Lower leg skin (tissue), 4 donors: ENCODE results near the gene UGT1A1. TPM values are rescaled to one million over a fixed set of nuclear protein-coding genes. Genes with fewer than 3 reads are reported as not detected.

ENCODE experiments used
- DNase-seq, 2 donors: peaks; one replicate each; pipeline ENCODE4 v3.0.0-alpha.2; 2019; ENCODE audit warnings: low spot score in 2 of 2
- H3K4me3 ChIP-seq: fragments of 200-600 bp; sonication (generic); 2 replicates; pipeline ENCODE4 v1.5.1; 2017; ENCODE audit warnings: mild to moderate bottlenecking, low read depth; ENCODE audit not compliant: poor library complexity, severe bottlenecking
- POLR2A ChIP-seq, 2 donors: fragments of 450-650 bp; IDR thresholded peaks; one replicate each; pipeline ENCODE4 v1.6.1; 2016 to 2017; ENCODE audit warnings: antibody characterized with exemption in 2 of 2, mild to moderate bottlenecking in 1 of 2, moderate library complexity in 1 of 2
- WGBS, 2 donors: methylation state at CpG; one replicate each; pipeline ENCODE4 v1.1.5; 2018; 5-methylcytosine and 5-hydroxymethylcytosine counted together
- intact Hi-C: fragments of 100-400 bp; cut with DNase I; formaldehyde crosslinking; loops from one replicate; pipeline ENCODE4 v1.15.0; 2023; ENCODE audit warnings: low total_unique reads
- total RNA-seq, 4 donors: library from RNA; depleted of rRNA; stranded (reverse); fragments of >200 nt; gene quantifications; one replicate each; pipeline ENCODE4 v1.1.0, GENCODE V29; 2016
- TF ChIP-seq, protein P1 (sequence below), 3 donors: fragments of 450-650 bp; IDR thresholded peaks; one replicate each; pipeline ENCODE4 v1.5.1; 2016; ENCODE audit warnings: antibody characterized with exemption in 3 of 3, mild to moderate bottlenecking in 3 of 3, moderate library complexity in 2 of 3

Gene UGT1A1
- total RNA-seq, 4 donors from 2014 or later, result 0.21 to 0.80 (median 0.36) TPM

DNA sequence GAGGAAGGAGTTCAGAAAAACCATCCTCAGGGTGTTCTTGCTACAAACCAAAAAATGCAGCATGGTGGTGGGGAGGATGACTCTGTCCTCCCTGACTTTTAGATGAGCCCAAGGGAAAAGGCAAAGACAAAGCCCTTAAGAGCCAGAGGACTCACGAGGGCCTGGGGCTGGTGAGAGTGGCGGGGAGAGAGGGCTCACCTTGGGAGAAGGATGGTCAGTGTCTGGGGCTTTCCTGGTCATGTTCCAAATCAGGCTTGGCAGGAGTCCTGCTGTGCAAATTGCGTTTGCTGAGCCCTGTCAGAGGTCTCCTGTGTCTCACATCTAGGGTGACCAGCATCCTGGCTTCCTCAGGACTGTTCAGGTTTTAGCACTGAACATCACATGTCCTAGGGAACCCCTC lies 4.7 kb downstream of the UGT1A1 start:
- H3K4me3 ChIP-seq, result no peak overlapping the region
- intact Hi-C loops, result no loop called here
- 58 to 76% methylated on average over 3 of the region's 3 CpGs for WGBS, 2 donors
- TF ChIP-seq, protein P1, sequence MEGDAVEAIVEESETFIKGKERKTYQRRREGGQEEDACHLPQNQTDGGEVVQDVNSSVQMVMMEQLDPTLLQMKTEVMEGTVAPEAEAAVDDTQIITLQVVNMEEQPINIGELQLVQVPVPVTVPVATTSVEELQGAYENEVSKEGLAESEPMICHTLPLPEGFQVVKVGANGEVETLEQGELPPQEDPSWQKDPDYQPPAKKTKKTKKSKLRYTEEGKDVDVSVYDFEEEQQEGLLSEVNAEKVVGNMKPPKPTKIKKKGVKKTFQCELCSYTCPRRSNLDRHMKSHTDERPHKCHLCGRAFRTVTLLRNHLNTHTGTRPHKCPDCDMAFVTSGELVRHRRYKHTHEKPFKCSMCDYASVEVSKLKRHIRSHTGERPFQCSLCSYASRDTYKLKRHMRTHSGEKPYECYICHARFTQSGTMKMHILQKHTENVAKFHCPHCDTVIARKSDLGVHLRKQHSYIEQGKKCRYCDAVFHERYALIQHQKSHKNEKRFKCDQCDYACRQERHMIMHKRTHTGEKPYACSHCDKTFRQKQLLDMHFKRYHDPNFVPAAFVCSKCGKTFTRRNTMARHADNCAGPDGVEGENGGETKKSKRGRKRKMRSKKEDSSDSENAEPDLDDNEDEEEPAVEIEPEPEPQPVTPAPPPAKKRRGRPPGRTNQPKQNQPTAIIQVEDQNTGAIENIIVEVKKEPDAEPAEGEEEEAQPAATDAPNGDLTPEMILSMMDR (IDR thresholded peaks at IDR 0.05), result no peak
- no peak for TF ChIP-seq POLR2A (IDR thresholded peaks at IDR 0.05)
- no peak for DNase-seq

GRCh38 chr2:233766416-233766815 lies 6.3 kb downstream of the UGT1A1 start:
- H3K4me3 ChIP-seq, result no peak overlapping the region
- no peak for TF ChIP-seq POLR2A (IDR thresholded peaks at IDR 0.05)
- TF ChIP-seq, protein P1 (IDR thresholded peaks at IDR 0.05), result no peak
- 78 to 83% methylated on average over 4 of the region's 4 CpGs for WGBS, 2 donors
- no peak for DNase-seq
- intact Hi-C loops, result no loop called here

DNA sequence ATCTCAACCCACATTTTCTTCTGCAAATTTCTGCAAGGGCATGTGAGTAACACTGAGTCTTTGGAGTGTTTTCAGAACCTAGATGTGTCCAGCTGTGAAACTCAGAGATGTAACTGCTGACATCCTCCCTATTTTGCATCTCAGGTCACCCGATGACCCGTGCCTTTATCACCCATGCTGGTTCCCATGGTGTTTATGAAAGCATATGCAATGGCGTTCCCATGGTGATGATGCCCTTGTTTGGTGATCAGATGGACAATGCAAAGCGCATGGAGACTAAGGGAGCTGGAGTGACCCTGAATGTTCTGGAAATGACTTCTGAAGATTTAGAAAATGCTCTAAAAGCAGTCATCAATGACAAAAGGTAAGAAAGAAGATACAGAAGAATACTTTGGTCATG lies 8.0 kb downstream of the UGT1A1 start:
- no peak for TF ChIP-seq POLR2A (IDR thresholded peaks at IDR 0.05)
- TF ChIP-seq, protein P1 (IDR thresholded peaks at IDR 0.05), result no peak
- no peak for DNase-seq
- H3K4me3 ChIP-seq, result no peak overlapping the region
- intact Hi-C loops, result no loop called here
- WGBS, 2 donors, result 81 to 89% methylated on average over 4 of the region's 4 CpGs

DNA sequence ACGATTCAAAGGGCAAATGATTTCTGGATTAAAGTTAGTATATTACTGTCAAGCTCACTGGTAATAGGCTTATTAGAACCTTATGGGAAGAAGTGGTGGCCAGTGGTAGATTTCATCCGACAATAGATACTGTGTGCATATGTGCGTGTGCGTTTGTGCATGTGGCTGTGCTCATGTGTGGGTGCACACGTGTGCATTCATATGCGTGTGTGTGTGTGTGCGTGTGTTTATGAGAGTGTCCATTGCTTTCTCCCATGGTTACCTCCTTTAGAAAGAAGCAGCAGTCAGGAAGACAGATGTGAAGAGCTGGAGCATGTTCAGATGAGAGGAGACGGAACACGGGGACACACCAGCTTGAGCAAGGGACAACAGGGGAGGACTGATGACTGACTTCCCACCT lies 9.2 kb downstream of the UGT1A1 start:
- H3K4me3 ChIP-seq, result no peak overlapping the region
- intact Hi-C loops, result no loop called here
- TF ChIP-seq, protein P1 (IDR thresholded peaks at IDR 0.05), result no peak
- no peak for TF ChIP-seq POLR2A (IDR thresholded peaks at IDR 0.05)
- no peak for DNase-seq
- WGBS, 2 donors, result 88 to 90% methylated on average over 9 of the region's 9 CpGs

DNA sequence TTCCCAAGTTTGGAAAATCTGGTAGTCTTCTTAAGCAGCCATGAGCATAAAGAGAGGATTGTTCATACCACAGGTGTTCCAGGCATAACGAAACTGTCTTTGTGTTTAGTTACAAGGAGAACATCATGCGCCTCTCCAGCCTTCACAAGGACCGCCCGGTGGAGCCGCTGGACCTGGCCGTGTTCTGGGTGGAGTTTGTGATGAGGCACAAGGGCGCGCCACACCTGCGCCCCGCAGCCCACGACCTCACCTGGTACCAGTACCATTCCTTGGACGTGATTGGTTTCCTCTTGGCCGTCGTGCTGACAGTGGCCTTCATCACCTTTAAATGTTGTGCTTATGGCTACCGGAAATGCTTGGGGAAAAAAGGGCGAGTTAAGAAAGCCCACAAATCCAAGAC lies 12.1 kb downstream of the UGT1A1 start:
- no peak for TF ChIP-seq POLR2A (IDR thresholded peaks at IDR 0.05)
- TF ChIP-seq, protein P1 (IDR thresholded peaks at IDR 0.05), result no peak
- H3K4me3 ChIP-seq, result no peak overlapping the region
- intact Hi-C loops, result no loop called here
- WGBS, 2 donors, result 89% methylated on average over 16 of the region's 16 CpGs
- DNase-seq, result no peak

- DNase-seq, result no peak
- H3K4me3 ChIP-seq, result no peak overlapping the region
- intact Hi-C loops, result no loop called here
- 66 to 69% methylated on average over 5 of the region's 5 CpGs for WGBS, 2 donors
- TF ChIP-seq, protein P1 (IDR thresholded peaks at IDR 0.05), result no peak
- no peak for TF ChIP-seq POLR2A (IDR thresholded peaks at IDR 0.05)
Observed at GRCh38 chr2:233772583-233772982, 12.5 kb downstream of the UGT1A1 start.
